GM19463 (cell line): ENCODE results near the gene LUM.

Experiments
- ATAC-seq: cut with Tn5 transposase; IDR thresholded peaks from one replicate; pipeline ENCODE4 v1.9.1; 2021; ENCODE audit warnings: mild to moderate bottlenecking, moderate library complexity; ENCODE audit not compliant: unreplicated experiment

Gene LUM

GRCh38 chr12:91111366-91112325 lies at the start of gene LUM:
TSS of gene LUM (minus strand) at chr12:91111494. CDS start at chr12:91108979, 2,515 bp downstream.
- ATAC-seq: no peak

GRCh38 chr12:91161009-91161408 lies 49.7 kb upstream of the LUM start:
- ATAC-seq: no peak

GRCh38 chr12:91155990-91156389 lies 44.7 kb upstream of the LUM start:
- no peak for ATAC-seq

GRCh38 chr12:91154131-91154530 lies 42.8 kb upstream of the LUM start:
- ATAC-seq: no peak

- ATAC-seq: no peak
These were observed 32.8 kb upstream of the LUM start for GRCh38 chr12:91144053-91144452.

- no peak for ATAC-seq
These were observed 31.9 kb upstream of the LUM start for GRCh38 chr12:91143206-91143605.

- no peak for ATAC-seq
These were observed 30.9 kb upstream of the LUM start for GRCh38 chr12:91142221-91142631.

- ATAC-seq: no peak
These were observed 29.0 kb upstream of the LUM start for GRCh38 chr12:91140026-91140931.

GRCh38 chr12:91139286-91139685 lies 28.0 kb upstream of the LUM start:
- ATAC-seq: no peak

GRCh38 chr12:91138337-91138920 lies 27.1 kb upstream of the LUM start:
- no peak for ATAC-seq

- ATAC-seq: no peak
These were observed 22.6 kb upstream of the LUM start for GRCh38 chr12:91133871-91134270.

- no peak for ATAC-seq
These were observed 18.5 kb upstream of the LUM start for GRCh38 chr12:91129662-91130362.

- no peak for ATAC-seq
These were observed 16.5 kb upstream of the LUM start for GRCh38 chr12:91127751-91128150.

GRCh38 chr12:91127306-91127705 lies 16.0 kb upstream of the LUM start:
- ATAC-seq: no peak

- ATAC-seq: no peak
These were observed 15.2 kb upstream of the LUM start for GRCh38 chr12:91126516-91126915.

GRCh38 chr12:91123236-91123916 lies 12.1 kb upstream of the LUM start:
- no peak for ATAC-seq

- ATAC-seq: no peak
These were observed 9.5 kb upstream of the LUM start for GRCh38 chr12:91120781-91121180.

- no peak for ATAC-seq
These were observed 7.8 kb upstream of the LUM start for GRCh38 chr12:91119089-91119488.

- no peak for ATAC-seq
These were observed 2.3 kb upstream of the LUM start for GRCh38 chr12:91113621-91114020.

GRCh38 chr12:91110311-91110924 lies 876 bp downstream of the LUM start:
- ATAC-seq: no peak
